Coronary artery (tissue), 2 donors: ENCODE data around the gene SLC2A4RG.

ENCODE experiments used
- DNase-seq: peaks from one replicate; pipeline ENCODE4 v3.0.0-alpha.2; 2017; ENCODE audit warnings: low spot score
- H3K27ac ChIP-seq, 2 donors: fragments of 200-600 bp; sonication (generic); one replicate each; pipeline ENCODE4 v1.5.1; 2016 to 2019
- H3K4me3 ChIP-seq: fragments of 200-600 bp; sonication (generic); 2 replicates; pipeline ENCODE4 v1.5.1; 2016; ENCODE audit warnings: mild to moderate bottlenecking, moderate library complexity
- TF ChIP-seq, protein P1 (sequence below): fragments of 200-600 bp; sonication (generic); IDR thresholded peaks from one replicate; pipeline ENCODE4 v1.5.1; 2019; ENCODE audit warnings: antibody characterized with exemption

The SLC2A4RG gene

DNA sequence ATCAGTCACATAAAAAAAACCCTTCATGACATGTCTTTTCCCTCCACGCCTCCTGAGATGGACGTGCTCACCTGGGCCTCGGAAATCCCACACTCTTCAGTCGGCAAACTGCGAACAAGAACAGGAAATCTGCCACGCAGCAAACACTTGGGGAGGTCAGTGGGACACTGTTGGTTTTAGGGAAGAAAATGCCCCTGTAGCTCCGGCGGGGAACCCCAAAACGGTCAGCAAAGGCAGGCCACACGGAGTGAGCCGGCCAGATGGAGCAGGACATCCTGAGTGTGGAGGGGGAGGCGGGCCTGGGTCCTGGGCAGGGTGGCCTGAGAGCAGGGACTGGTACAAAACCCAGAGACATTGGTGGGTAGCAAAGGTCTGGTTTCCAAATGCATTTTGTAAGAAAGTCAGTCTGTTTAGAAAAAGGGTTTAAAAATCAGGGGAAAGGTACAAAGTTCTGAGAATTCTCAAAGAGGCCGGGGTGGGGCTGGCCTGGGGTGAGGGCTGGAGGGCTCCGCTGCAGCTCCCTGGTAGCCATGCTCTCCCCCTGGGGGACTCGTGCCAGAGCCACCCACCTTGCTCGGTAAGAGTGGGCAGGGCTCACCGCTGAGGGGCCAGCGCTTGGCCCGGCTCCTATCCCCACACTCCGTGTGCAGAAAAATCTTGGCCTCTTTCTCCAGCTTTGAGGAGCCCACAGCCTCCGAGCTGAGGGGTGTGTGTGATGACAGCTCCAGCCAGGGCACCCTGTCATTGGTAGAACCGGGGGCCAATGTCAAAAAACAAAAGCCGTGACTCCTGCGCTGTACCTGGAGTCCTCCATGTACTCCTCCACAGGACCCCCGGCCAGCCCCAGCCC, 5.2 kb downstream of the SLC2A4RG start:
- no peak overlapping the region for H3K4me3 ChIP-seq
- DNase-seq: no peak
- TF ChIP-seq, protein P1, sequence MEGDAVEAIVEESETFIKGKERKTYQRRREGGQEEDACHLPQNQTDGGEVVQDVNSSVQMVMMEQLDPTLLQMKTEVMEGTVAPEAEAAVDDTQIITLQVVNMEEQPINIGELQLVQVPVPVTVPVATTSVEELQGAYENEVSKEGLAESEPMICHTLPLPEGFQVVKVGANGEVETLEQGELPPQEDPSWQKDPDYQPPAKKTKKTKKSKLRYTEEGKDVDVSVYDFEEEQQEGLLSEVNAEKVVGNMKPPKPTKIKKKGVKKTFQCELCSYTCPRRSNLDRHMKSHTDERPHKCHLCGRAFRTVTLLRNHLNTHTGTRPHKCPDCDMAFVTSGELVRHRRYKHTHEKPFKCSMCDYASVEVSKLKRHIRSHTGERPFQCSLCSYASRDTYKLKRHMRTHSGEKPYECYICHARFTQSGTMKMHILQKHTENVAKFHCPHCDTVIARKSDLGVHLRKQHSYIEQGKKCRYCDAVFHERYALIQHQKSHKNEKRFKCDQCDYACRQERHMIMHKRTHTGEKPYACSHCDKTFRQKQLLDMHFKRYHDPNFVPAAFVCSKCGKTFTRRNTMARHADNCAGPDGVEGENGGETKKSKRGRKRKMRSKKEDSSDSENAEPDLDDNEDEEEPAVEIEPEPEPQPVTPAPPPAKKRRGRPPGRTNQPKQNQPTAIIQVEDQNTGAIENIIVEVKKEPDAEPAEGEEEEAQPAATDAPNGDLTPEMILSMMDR: no peak
- H3K27ac ChIP-seq: no peak overlapping the region

DNA sequence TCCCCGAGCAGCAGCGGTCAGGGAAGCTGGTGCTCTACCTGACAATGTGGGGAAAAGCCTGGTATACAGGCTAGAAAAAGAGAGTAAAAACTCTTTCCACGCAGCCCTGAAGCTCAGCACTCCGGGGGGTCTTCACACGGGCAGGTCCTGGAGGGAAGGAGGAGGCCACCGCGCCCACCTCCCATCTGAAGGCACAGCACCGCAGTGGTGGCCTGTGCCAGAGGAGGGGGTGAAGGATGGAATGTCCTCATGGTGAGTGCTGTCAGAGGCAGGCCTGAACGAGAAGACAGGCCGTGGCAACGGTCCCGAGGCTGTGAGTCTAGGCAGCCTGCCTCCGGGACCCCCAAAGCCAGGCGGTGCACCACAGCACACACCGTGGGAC, 5.8 kb downstream of the SLC2A4RG start:
- DNase-seq: no peak
- H3K4me3 ChIP-seq: no peak overlapping the region
- TF ChIP-seq, protein P1: no peak
- H3K27ac ChIP-seq: no peak overlapping the region

DNA sequence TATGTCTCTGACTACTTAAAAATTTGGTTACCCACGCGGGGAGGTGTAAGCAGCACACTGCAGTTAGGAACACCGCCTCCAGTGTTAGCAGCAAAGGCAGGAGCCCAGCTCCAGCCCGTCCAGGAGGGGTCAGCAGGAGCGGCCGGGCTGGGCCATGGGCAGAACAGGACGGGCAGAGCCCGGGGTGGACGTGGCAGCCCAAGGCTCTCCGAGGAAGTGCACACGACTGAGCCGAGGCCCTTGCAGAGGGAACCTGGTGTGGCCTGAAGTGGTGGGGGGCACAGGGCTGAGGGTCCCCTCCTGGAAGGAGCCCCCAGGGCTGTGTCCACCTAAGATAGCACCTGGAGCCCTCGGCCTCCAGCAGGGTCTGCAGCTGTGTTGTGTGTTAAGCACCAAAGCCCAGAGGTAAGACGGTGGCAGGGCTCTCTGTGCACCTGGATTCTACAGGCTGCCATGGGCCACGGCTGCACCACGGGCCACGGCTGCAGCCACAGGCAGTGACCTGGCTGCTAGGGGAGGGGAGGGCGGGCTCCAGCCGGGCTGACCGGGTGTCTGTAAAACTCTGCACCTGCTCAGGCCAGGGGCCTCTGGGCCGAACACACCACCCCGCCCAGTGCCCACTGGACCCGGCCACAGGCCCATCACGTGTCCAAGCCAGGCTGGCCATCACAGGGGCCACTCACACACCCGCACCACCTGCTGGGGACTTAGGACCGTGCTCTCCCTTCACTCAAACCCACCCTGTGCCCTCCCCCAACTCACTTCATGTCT, 6.6 kb downstream of the SLC2A4RG start:
- DNase-seq: no peak
- no peak overlapping the region for H3K4me3 ChIP-seq
- TF ChIP-seq, protein P1: no peak
- no peak overlapping the region for H3K27ac ChIP-seq

DNA sequence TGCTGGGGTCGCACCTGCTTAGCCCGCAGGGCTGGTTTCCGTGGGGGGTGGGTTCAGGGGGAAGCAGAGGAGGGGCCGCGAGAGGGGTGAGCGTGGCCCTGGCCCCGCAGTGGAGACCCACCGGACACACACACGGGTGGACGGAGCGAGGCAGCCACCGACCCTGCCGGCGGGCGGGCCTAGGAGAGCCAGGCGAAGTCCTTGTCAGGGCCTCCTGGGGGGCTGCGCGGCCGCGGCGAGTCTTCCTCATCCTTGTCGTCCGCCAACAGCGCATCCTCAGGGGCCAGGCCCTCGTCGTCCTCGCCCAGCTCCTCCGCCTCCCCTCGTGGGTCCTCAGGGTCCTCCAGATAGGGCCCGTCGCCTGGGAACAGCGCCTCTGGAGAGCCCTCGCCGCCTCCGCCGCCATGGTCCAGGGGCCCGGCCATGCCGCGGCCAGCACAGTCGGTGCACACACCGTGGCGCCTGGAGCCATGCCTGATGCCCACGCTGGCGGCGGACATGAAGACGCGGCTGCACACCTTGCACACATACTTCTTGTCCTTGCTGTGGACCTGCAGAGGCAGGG, 7.3 kb downstream of the SLC2A4RG start:
- TF ChIP-seq, protein P1: no peak
- H3K27ac ChIP-seq: no peak overlapping the region
- H3K4me3 ChIP-seq: no peak overlapping the region
- no peak for DNase-seq

DNA sequence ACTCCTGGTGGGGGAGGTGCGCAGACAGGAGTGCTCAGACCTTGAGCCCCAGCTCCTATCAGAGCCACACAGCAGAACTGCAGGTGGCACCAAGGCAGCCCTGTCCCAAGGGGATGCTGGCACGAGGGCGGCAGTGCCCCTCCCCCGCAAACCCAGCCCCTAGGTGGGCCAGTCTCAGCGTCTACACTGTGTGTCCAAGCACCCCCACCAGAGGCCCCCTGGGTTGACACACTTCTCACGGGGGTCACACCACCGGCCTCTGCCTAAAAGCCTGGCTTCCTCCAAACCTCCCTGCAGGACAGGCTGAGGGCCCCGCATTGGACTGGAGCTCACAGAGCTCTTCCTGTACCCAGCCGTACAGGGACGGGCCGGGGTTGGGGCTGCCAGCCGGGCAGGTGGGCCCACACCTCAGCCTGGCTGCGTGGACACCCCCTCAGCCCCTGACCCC, 8.1 kb downstream of the SLC2A4RG start:
- Histone ChIP-seq H3K27ac (no peak overlapping the region), H3K4me3 (no peak overlapping the region)
- TF ChIP-seq, protein P1: no peak
- DNase-seq: no peak

DNA sequence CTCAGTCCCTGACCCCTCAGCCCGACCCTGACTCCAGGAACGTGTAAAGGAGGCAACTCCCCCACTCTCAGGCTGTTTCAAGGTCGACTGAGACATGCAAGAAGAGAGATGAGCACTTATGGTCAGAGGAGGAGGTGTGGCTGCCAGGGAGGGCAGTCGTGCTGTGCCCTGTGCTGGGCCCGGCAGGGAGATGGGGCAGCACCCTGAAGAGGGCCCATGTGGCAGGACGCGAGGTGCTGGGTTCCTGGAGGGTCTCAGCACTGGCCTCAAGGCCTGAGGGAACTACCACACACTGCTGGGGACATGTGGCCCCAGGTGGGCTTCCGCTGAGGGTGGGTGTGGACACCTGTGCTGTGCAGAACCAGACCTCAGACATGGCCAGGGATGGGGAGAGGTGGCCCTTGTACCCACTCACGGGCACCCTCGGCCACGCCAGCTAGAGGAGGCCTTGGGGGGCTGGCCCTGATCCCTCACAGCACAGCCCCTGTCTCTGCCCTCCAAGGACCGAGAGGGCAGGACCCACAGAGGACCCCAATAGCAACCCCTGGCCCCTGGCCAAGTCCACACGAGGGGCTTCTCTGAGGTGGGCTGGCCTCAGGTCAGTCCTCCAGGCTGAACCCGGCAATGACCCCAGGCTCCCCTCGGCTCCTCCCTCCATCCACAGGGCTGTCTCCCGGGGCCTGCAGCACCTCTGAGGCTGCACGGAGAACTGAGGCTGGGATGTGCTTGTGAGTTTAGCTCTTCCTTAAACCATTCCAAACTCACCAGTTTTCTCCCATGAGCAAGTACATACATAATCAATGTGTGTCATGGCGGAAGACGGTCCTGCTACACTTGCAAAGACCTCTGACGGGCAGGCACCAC, 8.7 kb downstream of the SLC2A4RG start:
- Histone ChIP-seq H3K4me3 (no peak overlapping the region), H3K27ac (no peak overlapping the region)
- DNase-seq: no peak
- TF ChIP-seq, protein P1: no peak
